ENCODE data around the gene ZCCHC7.
"Not testable (repeated sequence)": the region's sequence is repeated elsewhere in the genome, so short reads cannot be mapped to it uniquely, and the experiment has no call there.

ZCCHC7 gene

GRCh38 chr9:37383876-37384746, 263.7 kb downstream of the ZCCHC7 start:
- no peaks in the 10 kb centered on the region for H3K9me3 ChIP-seq (replicated peaks; ENCODE audit: low read length)
- H3K9ac ChIP-seq (ENCODE audit: low read depth, low read length), result no peak overlapping the region
- no peaks in the 10 kb centered on the region for H3K4me1 ChIP-seq (ENCODE audit: control insufficient read depth, insufficient read depth, low read length)
- no peak overlapping the region for H3K4me3 ChIP-seq (ENCODE audit: low read length)
- no peaks in the 10 kb centered on the region for H3K36me3 ChIP-seq (ENCODE audit: insufficient read depth, low read length)
- H3K27me3 ChIP-seq (ENCODE audit: control insufficient read depth, insufficient read depth, low read length), result peaks cover 20% of the 10 kb centered on the region
- H3K4me2 ChIP-seq (ENCODE audit: low read length), result no peak overlapping the region

GRCh38 chr9:37385286-37385685, 264.9 kb downstream of the ZCCHC7 start:
- no peaks in the 10 kb centered on the region for H3K9me3 ChIP-seq (replicated peaks; ENCODE audit: low read length)
- H3K27me3 ChIP-seq (ENCODE audit: control insufficient read depth, insufficient read depth, low read length), result peaks cover 20% of the 10 kb centered on the region
- H3K9ac ChIP-seq (ENCODE audit: low read depth, low read length), result no peak overlapping the region
- no peaks in the 10 kb centered on the region for H3K36me3 ChIP-seq (ENCODE audit: insufficient read depth, low read length)
- no peak overlapping the region for H3K4me2 ChIP-seq (ENCODE audit: low read length)
- H3K4me3 ChIP-seq (ENCODE audit: low read length), result no peak overlapping the region
- no peaks in the 10 kb centered on the region for H3K4me1 ChIP-seq (ENCODE audit: control insufficient read depth, insufficient read depth, low read length)

GRCh38 chr9:37386988-37387387, 266.6 kb downstream of the ZCCHC7 start:
- no peaks in the 10 kb centered on the region for H3K36me3 ChIP-seq (ENCODE audit: insufficient read depth, low read length)
- H3K4me1 ChIP-seq (ENCODE audit: control insufficient read depth, insufficient read depth, low read length), result no peaks in the 10 kb centered on the region
- H3K9ac ChIP-seq (ENCODE audit: low read depth, low read length), result no peak overlapping the region
- no peaks in the 10 kb centered on the region for H3K9me3 ChIP-seq (replicated peaks; ENCODE audit: low read length)
- H3K4me3 ChIP-seq (ENCODE audit: low read length), result no peak overlapping the region
- H3K4me2 ChIP-seq (ENCODE audit: low read length), result no peak overlapping the region
- peaks cover 20% of the 10 kb centered on the region for H3K27me3 ChIP-seq (ENCODE audit: control insufficient read depth, insufficient read depth, low read length)

- H3K27me3 ChIP-seq (ENCODE audit: control insufficient read depth, insufficient read depth, low read length), result peaks cover 15% of the 10 kb centered on the region
- H3K4me1 ChIP-seq (ENCODE audit: control insufficient read depth, insufficient read depth, low read length), result no peaks in the 10 kb centered on the region
- H3K4me2 ChIP-seq (ENCODE audit: low read length), result no peak overlapping the region
- no peak overlapping the region for H3K4me3 ChIP-seq (ENCODE audit: low read length)
- no peaks in the 10 kb centered on the region for H3K9me3 ChIP-seq (replicated peaks; ENCODE audit: low read length)
- H3K36me3 ChIP-seq (ENCODE audit: insufficient read depth, low read length), result no peaks in the 10 kb centered on the region
- H3K9ac ChIP-seq (ENCODE audit: low read depth, low read length), result no peak overlapping the region
These were observed 270.4 kb downstream of the ZCCHC7 start for GRCh38 chr9:37390759-37391158.

- Histone ChIP-seq H3K9ac (ENCODE audit: low read depth, low read length) (no peak overlapping the region), H3K27me3 (ENCODE audit: control insufficient read depth, insufficient read depth, low read length) (peaks cover 15% of the 10 kb centered on the region), H3K9me3 (replicated peaks; ENCODE audit: low read length) (no peaks in the 10 kb centered on the region), H3K4me3 (ENCODE audit: low read length) (no peak overlapping the region), H3K36me3 (ENCODE audit: insufficient read depth, low read length) (no peaks in the 10 kb centered on the region), H3K4me1 (ENCODE audit: control insufficient read depth, insufficient read depth, low read length) (no peaks in the 10 kb centered on the region), H3K4me2 (ENCODE audit: low read length) (no peak overlapping the region)
These were observed 271.9 kb downstream of the ZCCHC7 start for GRCh38 chr9:37392272-37392671.

- no peaks in the 10 kb centered on the region for H3K4me1 ChIP-seq (ENCODE audit: control insufficient read depth, insufficient read depth, low read length)
- H3K4me2 ChIP-seq (ENCODE audit: low read length), result no peak overlapping the region
- peaks cover 20% of the 10 kb centered on the region for H3K27me3 ChIP-seq (ENCODE audit: control insufficient read depth, insufficient read depth, low read length)
- H3K4me3 ChIP-seq (ENCODE audit: low read length), result no peak overlapping the region
- no peak overlapping the region for H3K9ac ChIP-seq (ENCODE audit: low read depth, low read length)
- H3K9me3 ChIP-seq (replicated peaks; ENCODE audit: low read length), result no peaks in the 10 kb centered on the region
- no peaks in the 10 kb centered on the region for H3K36me3 ChIP-seq (ENCODE audit: insufficient read depth, low read length)
These were observed 274.9 kb downstream of the ZCCHC7 start for GRCh38 chr9:37395229-37395628.

GRCh38 chr9:37395663-37396062, 275.3 kb downstream of the ZCCHC7 start:
- Histone ChIP-seq H3K9ac (ENCODE audit: low read depth, low read length) (no peak overlapping the region), H3K4me1 (ENCODE audit: control insufficient read depth, insufficient read depth, low read length) (no peaks in the 10 kb centered on the region), H3K4me3 (ENCODE audit: low read length) (no peak overlapping the region), H3K9me3 (replicated peaks; ENCODE audit: low read length) (no peaks in the 10 kb centered on the region), H3K4me2 (ENCODE audit: low read length) (no peak overlapping the region), H3K36me3 (ENCODE audit: insufficient read depth, low read length) (no peaks in the 10 kb centered on the region), H3K27me3 (ENCODE audit: control insufficient read depth, insufficient read depth, low read length) (peaks cover 20% of the 10 kb centered on the region)

- not testable (repeated sequence) for H3K36me3 ChIP-seq (ENCODE audit: insufficient read depth, low read length); H3K4me1 ChIP-seq (ENCODE audit: control insufficient read depth, insufficient read depth, low read length); H3K4me2 ChIP-seq (ENCODE audit: low read length); H3K4me3 ChIP-seq (ENCODE audit: low read length); H3K9ac ChIP-seq (ENCODE audit: low read depth, low read length); H3K9me3 ChIP-seq (replicated peaks; ENCODE audit: low read length)
- peaks cover 25% of the 10 kb centered on the region for H3K27me3 ChIP-seq (ENCODE audit: control insufficient read depth, insufficient read depth, low read length)
These were observed 277.6 kb downstream of the ZCCHC7 start for GRCh38 chr9:37397948-37398347.

GRCh38 chr9:37398464-37399025, 278.2 kb downstream of the ZCCHC7 start:
- Histone ChIP-seq H3K9me3 (replicated peaks; ENCODE audit: low read length) (no peaks in the 10 kb centered on the region), H3K4me3 (ENCODE audit: low read length) (no peak overlapping the region), H3K9ac (ENCODE audit: low read depth, low read length) (no peak overlapping the region), H3K27me3 (ENCODE audit: control insufficient read depth, insufficient read depth, low read length) (peaks cover 30% of the 10 kb centered on the region), H3K4me1 (ENCODE audit: control insufficient read depth, insufficient read depth, low read length) (no peaks in the 10 kb centered on the region), H3K36me3 (ENCODE audit: insufficient read depth, low read length) (no peaks in the 10 kb centered on the region), H3K4me2 (ENCODE audit: low read length) (no peak overlapping the region)

GRCh38 chr9:37399336-37399735, 279.0 kb downstream of the ZCCHC7 start:
- no peak overlapping the region for H3K9ac ChIP-seq (ENCODE audit: low read depth, low read length)
- peaks cover 29% of the 10 kb centered on the region for H3K27me3 ChIP-seq (ENCODE audit: control insufficient read depth, insufficient read depth, low read length)
- H3K36me3 ChIP-seq (ENCODE audit: insufficient read depth, low read length), result no peaks in the 10 kb centered on the region
- no peak overlapping the region for H3K4me2 ChIP-seq (ENCODE audit: low read length)
- no peak overlapping the region for H3K4me3 ChIP-seq (ENCODE audit: low read length)
- no peaks in the 10 kb centered on the region for H3K4me1 ChIP-seq (ENCODE audit: control insufficient read depth, insufficient read depth, low read length)
- no peaks in the 10 kb centered on the region for H3K9me3 ChIP-seq (replicated peaks; ENCODE audit: low read length)

GRCh38 chr9:37404590-37404989, 284.2 kb downstream of the ZCCHC7 start:
- no peak overlapping the region for H3K9ac ChIP-seq (ENCODE audit: low read depth, low read length)
- H3K36me3 ChIP-seq (ENCODE audit: insufficient read depth, low read length), result no peaks in the 10 kb centered on the region
- H3K9me3 ChIP-seq (replicated peaks; ENCODE audit: low read length), result no peaks in the 10 kb centered on the region

GRCh38 chr9:37405350-37405749, 285.0 kb downstream of the ZCCHC7 start:
- no peak overlapping the region for H3K4me3 ChIP-seq (ENCODE audit: low read length)
- no peaks in the 10 kb centered on the region for H3K36me3 ChIP-seq (ENCODE audit: insufficient read depth, low read length)
- H3K4me1 ChIP-seq (ENCODE audit: control insufficient read depth, insufficient read depth, low read length), result no peaks in the 10 kb centered on the region
- H3K9ac ChIP-seq (ENCODE audit: low read depth, low read length), result no peak overlapping the region
- H3K4me2 ChIP-seq (ENCODE audit: low read length), result no peak overlapping the region
- H3K27me3 ChIP-seq (ENCODE audit: control insufficient read depth, insufficient read depth, low read length), result peaks cover 33% of the 10 kb centered on the region
- H3K9me3 ChIP-seq (replicated peaks; ENCODE audit: low read length), result no peaks in the 10 kb centered on the region

More at GRCh38 chr9:37404590-37404989, 284.2 kb downstream of the ZCCHC7 start:
- Histone ChIP-seq H3K27me3 (ENCODE audit: control insufficient read depth, insufficient read depth, low read length) (peaks cover 33% of the 10 kb centered on the region), H3K4me2 (ENCODE audit: low read length) (no peak overlapping the region), H3K4me3 (ENCODE audit: low read length) (no peak overlapping the region), H3K4me1 (ENCODE audit: control insufficient read depth, insufficient read depth, low read length) (no peaks in the 10 kb centered on the region)
